22Rv1 (cell line): Measurements from ENCODE around the gene SYNPO.

Source experiments
- H3K27ac ChIP-seq: fragments of 450-650 bp; 2 replicates; pipeline ENCODE4 v1.5.1; 2017
- CTCF ChIP-seq: fragments of 450-650 bp; IDR thresholded peaks from 2 replicates; pipeline ENCODE4 v1.5.1; 2017; ENCODE audit warnings: mild to moderate bottlenecking
- ZFX ChIP-seq: fragments of 450-650 bp; IDR thresholded peaks from 2 replicates; pipeline ENCODE4 v1.6.1; 2017; ENCODE audit warnings: antibody characterized with exemption, borderline replicate concordance

The SYNPO gene

GRCh38 chr5:150626853-150627276 is 13.6 kb upstream of the SYNPO start:
- TF ChIP-seq CTCF = no peak
- no peak for TF ChIP-seq ZFX
- H3K27ac ChIP-seq = no peak overlapping the region

- no peak for TF ChIP-seq ZFX
- TF ChIP-seq CTCF = no peak
- H3K27ac ChIP-seq = no peak overlapping the region
Observed at GRCh38 chr5:150627731-150628545, 12.5 kb upstream of the SYNPO start.

GRCh38 chr5:150628936-150629485 is 11.4 kb upstream of the SYNPO start:
- no peak overlapping the region for H3K27ac ChIP-seq
- TF ChIP-seq CTCF (no peak), ZFX (no peak)

- H3K27ac ChIP-seq = no peak overlapping the region
- TF ChIP-seq ZFX (no peak), CTCF (no peak)
Observed at GRCh38 chr5:150630016-150630415, 10.4 kb upstream of the SYNPO start.

- TF ChIP-seq CTCF = no peak
- H3K27ac ChIP-seq = no peak overlapping the region
Observed at GRCh38 chr5:150630461-150631325, 9.8 kb upstream of the SYNPO start.

GRCh38 chr5:150631326-150631701 is 9.1 kb upstream of the SYNPO start:
- H3K27ac ChIP-seq = no peak overlapping the region
- TF ChIP-seq CTCF = no peak
- no peak for TF ChIP-seq ZFX
